HG03432 (cell line): ENCODE measurements around the gene PCP2.

ENCODE experiments used
- ATAC-seq: cut with Tn5 transposase; IDR thresholded peaks from one replicate; pipeline ENCODE4 v1.9.1; 2021; ENCODE audit warnings: mild to moderate bottlenecking, moderate library complexity; ENCODE audit not compliant: unreplicated experiment

Gene PCP2

GRCh38 chr19:7620442-7621412, 12.8 kb downstream of the PCP2 start:
- ATAC-seq = no peak

GRCh38 chr19:7619671-7620441, 13.7 kb downstream of the PCP2 start:
- no peak for ATAC-seq

GRCh38 chr19:7618771-7619510, 14.6 kb downstream of the PCP2 start:
- ATAC-seq = no peak

DNA sequence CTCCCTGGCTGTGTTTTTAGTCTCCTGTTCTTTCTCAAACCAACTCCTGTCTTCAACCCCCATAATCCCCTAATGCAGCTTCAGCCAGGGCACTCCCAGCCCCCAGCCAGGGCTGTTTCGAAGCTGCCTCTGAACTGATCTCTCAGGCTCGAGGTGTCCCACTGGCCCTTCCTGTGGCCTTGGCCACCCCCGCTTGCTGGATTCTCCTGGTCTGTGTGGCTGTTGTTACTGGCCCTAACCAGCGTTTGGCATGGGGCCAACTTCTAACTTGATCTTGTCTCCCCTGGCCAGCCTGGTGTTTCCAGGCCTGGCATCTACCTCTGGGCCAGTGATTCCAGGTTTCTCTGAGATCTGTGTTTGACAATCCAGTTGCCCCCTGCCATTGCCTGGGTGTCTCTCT, 15.2 kb downstream of the PCP2 start:
- no peak for ATAC-seq

DNA sequence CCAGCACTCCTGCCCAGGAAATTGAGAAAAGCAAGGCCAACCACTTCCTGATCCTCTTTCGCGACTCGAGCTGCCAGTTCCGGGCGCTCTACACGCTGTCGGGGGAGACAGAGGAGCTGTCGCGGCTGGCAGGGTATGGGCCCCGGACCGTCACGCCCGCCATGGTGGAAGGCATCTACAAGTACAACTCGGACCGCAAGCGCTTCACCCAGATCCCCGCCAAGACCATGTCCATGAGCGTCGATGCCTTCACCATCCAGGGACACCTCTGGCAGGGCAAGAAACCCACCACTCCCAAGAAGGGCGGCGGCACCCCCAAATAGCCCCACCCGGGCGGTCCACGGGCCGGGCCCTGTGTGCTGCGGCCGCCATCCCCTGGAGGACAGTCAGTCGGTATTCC, 15.8 kb downstream of the PCP2 start:
- no peak for ATAC-seq

- no peak for ATAC-seq
Observed at GRCh38 chr19:7617172-7617571, 16.3 kb downstream of the PCP2 start.

- ATAC-seq = no peak
Observed at GRCh38 chr19:7614859-7615741, 18.4 kb downstream of the PCP2 start.

- no peak for ATAC-seq
Observed at GRCh38 chr19:7612282-7613274, 20.9 kb downstream of the PCP2 start.

- ATAC-seq = no peak
Observed at GRCh38 chr19:7611541-7612279, 21.8 kb downstream of the PCP2 start.

DNA sequence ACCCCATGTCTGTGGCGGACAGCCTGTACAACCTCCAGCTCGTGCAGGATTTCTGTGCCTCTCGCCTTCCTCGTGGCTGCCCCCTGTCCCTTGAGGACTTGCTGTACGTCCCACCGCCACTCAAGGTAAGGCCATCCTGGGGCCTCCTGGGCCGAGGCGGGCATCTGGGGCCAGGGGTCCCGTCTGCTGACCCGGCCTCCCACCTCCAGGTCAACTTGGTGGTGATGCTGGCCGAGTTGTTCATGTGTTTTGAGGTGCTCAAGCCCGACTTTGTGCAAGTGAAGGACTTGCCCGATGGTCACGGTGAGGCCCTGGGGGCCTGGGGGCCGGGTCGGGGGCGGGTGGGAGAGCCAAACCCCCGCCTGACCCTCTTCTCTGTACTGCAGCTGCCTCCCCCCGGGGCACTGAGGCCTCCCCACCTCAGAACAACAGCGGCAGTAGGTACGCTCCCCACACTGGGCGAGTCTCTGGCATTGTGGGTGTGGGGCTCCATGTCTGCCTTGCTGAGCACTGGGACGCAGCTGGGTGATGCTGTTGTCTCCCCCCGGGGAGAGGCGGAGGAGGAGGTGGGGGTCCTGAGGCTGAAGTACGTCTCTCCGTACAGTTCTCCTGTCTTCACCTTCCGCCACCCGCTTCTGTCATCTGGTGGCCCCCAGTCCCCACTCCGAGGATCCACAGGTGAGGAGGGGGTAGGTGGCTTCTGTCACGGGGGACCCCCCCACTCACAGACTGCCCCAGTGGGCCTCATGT, 22.9 kb downstream of the PCP2 start:
- ATAC-seq = no peak

- no peak for ATAC-seq
Observed at GRCh38 chr19:7607874-7608560, 25.5 kb downstream of the PCP2 start.

DNA sequence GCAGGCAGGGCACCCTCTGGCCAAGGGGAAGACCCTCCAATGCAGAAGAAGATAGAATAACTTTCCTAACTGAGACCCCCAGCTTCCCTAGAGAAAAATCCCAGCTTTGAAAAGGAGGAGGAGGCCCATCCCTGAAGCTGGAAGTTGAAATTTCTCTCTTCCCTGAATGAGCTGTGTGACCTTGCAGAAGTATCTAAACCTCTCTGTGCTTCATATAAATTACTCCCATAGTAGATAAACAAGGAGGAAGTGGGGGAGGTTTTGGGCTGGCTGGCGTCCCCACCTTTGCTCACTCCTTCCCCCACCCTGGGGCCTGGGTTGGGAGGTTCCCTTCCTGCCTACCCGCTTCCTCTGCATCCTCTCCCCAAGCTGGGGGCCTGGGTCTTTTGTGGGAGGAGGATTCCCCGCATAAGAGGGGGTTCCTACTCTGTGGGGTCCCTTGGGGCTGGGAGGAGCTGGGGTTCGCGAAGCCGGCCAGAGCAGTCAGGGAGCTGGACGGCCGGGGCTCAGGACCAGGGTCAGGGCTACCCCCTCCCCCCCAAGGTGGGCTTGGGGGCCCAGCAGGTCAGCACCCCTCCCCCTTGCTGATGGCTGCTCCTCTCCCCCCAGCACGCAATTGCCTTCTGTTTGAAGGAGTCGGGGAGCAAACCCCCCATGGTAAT, 26.2 kb downstream of the PCP2 start:
- no peak for ATAC-seq

GRCh38 chr19:7606289-7606688, 27.2 kb downstream of the PCP2 start:
- no peak for ATAC-seq

GRCh38 chr19:7605490-7606222, 27.9 kb downstream of the PCP2 start:
- ATAC-seq = no peak

GRCh38 chr19:7603919-7604318, 29.6 kb downstream of the PCP2 start:
- no peak for ATAC-seq

DNA sequence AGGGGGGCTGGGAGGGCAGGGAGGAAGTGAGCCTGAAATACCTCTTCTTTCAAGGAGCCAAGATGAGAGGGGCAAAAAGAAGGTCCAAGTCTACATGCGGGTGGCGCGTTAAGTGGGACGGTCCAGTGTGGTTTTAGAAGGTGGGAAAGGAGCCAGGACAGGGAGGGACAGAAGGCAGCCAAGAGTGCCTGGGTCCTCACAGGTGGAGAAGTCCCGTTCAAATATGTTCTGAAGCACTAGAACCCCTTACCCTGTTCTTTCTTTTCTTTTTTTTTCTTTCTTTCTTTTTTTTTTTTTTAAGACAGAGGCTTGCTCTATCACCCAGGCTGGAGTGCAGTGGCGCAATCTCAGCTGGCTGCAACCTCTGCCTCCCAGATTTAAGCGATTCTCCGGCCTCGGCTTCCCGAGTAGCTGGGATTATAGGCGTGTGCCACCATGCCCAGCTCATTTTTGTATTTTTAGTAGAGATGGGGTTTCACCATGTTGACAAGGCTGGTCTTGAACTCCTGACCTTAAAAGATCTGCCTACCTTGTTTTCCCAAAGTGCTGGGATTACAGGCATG, 30.5 kb downstream of the PCP2 start:
- no peak for ATAC-seq
